Measurements from ENCODE around the gene BMPR1B. TPM values are rescaled to one million over a fixed set of nuclear protein-coding genes. Genes with fewer than 3 reads are reported as not detected.

The BMPR1B gene
- total RNA-seq, 1 donor from 2014 or later, result 26.8 TPM

- no peaks in the 10 kb centered on the region for H3K27me3 Mint-ChIP-seq (ENCODE audit: low read depth)
- H3K27ac Mint-ChIP-seq (ENCODE audit: unreplicated experiment), result no peak overlapping the region
- H3K4me1 Mint-ChIP-seq, result no peaks in the 10 kb centered on the region
- no peak overlapping the region for H3K4me3 Mint-ChIP-seq
- no peak for TF ChIP-seq CTCF (conservative IDR thresholded peaks at IDR 0.05)
- no peaks in the 10 kb centered on the region for H3K9me3 Mint-ChIP-seq
- H3K36me3 Mint-ChIP-seq (ENCODE audit: low read depth), result no peaks in the 10 kb centered on the region
- no peak for DNase-seq (ENCODE audit: low read depth, low spot score)
Observed at GRCh38 chr4:95080969-95081368, 323.2 kb downstream of the BMPR1B start.

- H3K9me3 Mint-ChIP-seq, result no peaks in the 10 kb centered on the region
Observed at GRCh38 chr4:95084584-95084983, 326.8 kb downstream of the BMPR1B start.

GRCh38 chr4:95085124-95085833, 327.5 kb downstream of the BMPR1B start:
- no peaks in the 10 kb centered on the region for H3K36me3 Mint-ChIP-seq (ENCODE audit: low read depth)
- no peak overlapping the region for H3K27ac Mint-ChIP-seq (ENCODE audit: unreplicated experiment)

More at GRCh38 chr4:95084584-95084983, 326.8 kb downstream of the BMPR1B start:
- Mint-ChIP-seq H3K27ac (ENCODE audit: unreplicated experiment) (no peak overlapping the region), H3K36me3 (ENCODE audit: low read depth) (no peaks in the 10 kb centered on the region), H3K4me3 (no peak overlapping the region), H3K27me3 (ENCODE audit: low read depth) (no peaks in the 10 kb centered on the region), H3K4me1 (peaks cover 12% of the 10 kb centered on the region)
- no peak for DNase-seq (ENCODE audit: low read depth, low spot score)
- no peak for TF ChIP-seq CTCF (conservative IDR thresholded peaks at IDR 0.05)

GRCh38 chr4:95086551-95086950, 328.8 kb downstream of the BMPR1B start:
- H3K27me3 Mint-ChIP-seq (ENCODE audit: low read depth), result no peaks in the 10 kb centered on the region
- no peak overlapping the region for H3K4me3 Mint-ChIP-seq
- DNase-seq (ENCODE audit: low read depth, low spot score), result no peak
- no peak for TF ChIP-seq CTCF (conservative IDR thresholded peaks at IDR 0.05)
- no peaks in the 10 kb centered on the region for H3K9me3 Mint-ChIP-seq
- H3K27ac Mint-ChIP-seq (ENCODE audit: unreplicated experiment), result no peak overlapping the region
- no peaks in the 10 kb centered on the region for H3K36me3 Mint-ChIP-seq (ENCODE audit: low read depth)
- peaks cover 18% of the 10 kb centered on the region for H3K4me1 Mint-ChIP-seq

More at GRCh38 chr4:95085124-95085833, 327.5 kb downstream of the BMPR1B start:
- Mint-ChIP-seq H3K4me1 (peaks cover 12% of the 10 kb centered on the region), H3K27me3 (ENCODE audit: low read depth) (no peaks in the 10 kb centered on the region), H3K9me3 (no peaks in the 10 kb centered on the region), H3K4me3 (no peak overlapping the region)
- TF ChIP-seq CTCF (conservative IDR thresholded peaks at IDR 0.05), result no peak
- no peak for DNase-seq (ENCODE audit: low read depth, low spot score)

- Mint-ChIP-seq H3K36me3 (ENCODE audit: low read depth) (no peaks in the 10 kb centered on the region), H3K27me3 (ENCODE audit: low read depth) (no peaks in the 10 kb centered on the region), H3K27ac (ENCODE audit: unreplicated experiment) (no peak overlapping the region), H3K9me3 (no peaks in the 10 kb centered on the region), H3K4me3 (no peak overlapping the region), H3K4me1 (peaks cover 28% of the 10 kb centered on the region)
- TF ChIP-seq CTCF (conservative IDR thresholded peaks at IDR 0.05), result no peak
- DNase-seq (ENCODE audit: low read depth, low spot score), result no peak
Observed at GRCh38 chr4:95087657-95088455, 330.1 kb downstream of the BMPR1B start.

Data from neural crest cell (in vitro differentiated cells).